ENCODE measurements around the gene MYL11. TPM values are rescaled to one million over a fixed set of nuclear protein-coding genes. Genes with fewer than 3 reads are reported as not detected.

Gene MYL11
- polyA plus RNA-seq, 1 donor: 14.6 TPM

Other genes with a start within 250 kb of the MYL11 start
- 36.7 TPM for gene CORO1A, start 191.2 kb upstream of the MYL11 start, polyA plus RNA-seq
- 57.9 TPM for gene BOLA2B, start 181.1 kb upstream of the MYL11 start, polyA plus RNA-seq
- 74.9 TPM for gene SLX1A, start 180.9 kb upstream of the MYL11 start, polyA plus RNA-seq
- gene SULT1A3, start 175.5 kb upstream of the MYL11 start, polyA plus RNA-seq: 46.4 TPM
- gene NPIPB13, start 126.3 kb upstream of the MYL11 start, polyA plus RNA-seq: 17.6 TPM
- 43.5 TPM for gene CD2BP2, start 19.5 kb upstream of the MYL11 start, polyA plus RNA-seq
- gene TBC1D10B, start 4.3 kb upstream of the MYL11 start, polyA plus RNA-seq: 41.5 TPM
- 5.4 TPM for gene SEPTIN1, start 7.8 kb downstream of the MYL11 start, polyA plus RNA-seq
- gene ZNF48, start 20.6 kb downstream of the MYL11 start, polyA plus RNA-seq: 6.4 TPM
- gene ZNF771, start 32.8 kb downstream of the MYL11 start, polyA plus RNA-seq: 4.0 TPM
- gene DCTPP1, start 55.2 kb downstream of the MYL11 start, polyA plus RNA-seq: 41.6 TPM
- 85.3 TPM for gene SEPHS2, start 71.1 kb downstream of the MYL11 start, polyA plus RNA-seq
- gene ITGAL, start 97.9 kb downstream of the MYL11 start, polyA plus RNA-seq: 3.8 TPM
- 53.1 TPM for gene ZNF768, start 151.8 kb downstream of the MYL11 start, polyA plus RNA-seq
- 9.4 TPM for gene ZNF747, start 160.1 kb downstream of the MYL11 start, polyA plus RNA-seq
- 21.2 TPM for gene ZNF764, start 183.6 kb downstream of the MYL11 start, polyA plus RNA-seq
- 15.8 TPM for gene ZNF688, start 196.9 kb downstream of the MYL11 start, polyA plus RNA-seq
- 22.7 TPM for gene ZNF785, start 210.9 kb downstream of the MYL11 start, polyA plus RNA-seq
- 8.6 TPM for gene ZNF689, start 235.6 kb downstream of the MYL11 start, polyA plus RNA-seq